DMS79 (cell line): ENCODE results near the gene CDR2L.
"Not testable (repeated sequence)": the region's sequence is repeated elsewhere in the genome, so short reads cannot be mapped to it uniquely, and the experiment has no call there.

ENCODE experiments used
- DNase-seq: peaks from one replicate; lab custom pipeline; 2025; lab: John Stamatoyannopoulos, UW

The CDR2L gene

GRCh38 chr17:75011401-75012095 is 24.1 kb downstream of the CDR2L start:
- no peak for DNase-seq

GRCh38 chr17:75012096-75012345 is 24.6 kb downstream of the CDR2L start:
- DNase-seq = no peak

DNA sequence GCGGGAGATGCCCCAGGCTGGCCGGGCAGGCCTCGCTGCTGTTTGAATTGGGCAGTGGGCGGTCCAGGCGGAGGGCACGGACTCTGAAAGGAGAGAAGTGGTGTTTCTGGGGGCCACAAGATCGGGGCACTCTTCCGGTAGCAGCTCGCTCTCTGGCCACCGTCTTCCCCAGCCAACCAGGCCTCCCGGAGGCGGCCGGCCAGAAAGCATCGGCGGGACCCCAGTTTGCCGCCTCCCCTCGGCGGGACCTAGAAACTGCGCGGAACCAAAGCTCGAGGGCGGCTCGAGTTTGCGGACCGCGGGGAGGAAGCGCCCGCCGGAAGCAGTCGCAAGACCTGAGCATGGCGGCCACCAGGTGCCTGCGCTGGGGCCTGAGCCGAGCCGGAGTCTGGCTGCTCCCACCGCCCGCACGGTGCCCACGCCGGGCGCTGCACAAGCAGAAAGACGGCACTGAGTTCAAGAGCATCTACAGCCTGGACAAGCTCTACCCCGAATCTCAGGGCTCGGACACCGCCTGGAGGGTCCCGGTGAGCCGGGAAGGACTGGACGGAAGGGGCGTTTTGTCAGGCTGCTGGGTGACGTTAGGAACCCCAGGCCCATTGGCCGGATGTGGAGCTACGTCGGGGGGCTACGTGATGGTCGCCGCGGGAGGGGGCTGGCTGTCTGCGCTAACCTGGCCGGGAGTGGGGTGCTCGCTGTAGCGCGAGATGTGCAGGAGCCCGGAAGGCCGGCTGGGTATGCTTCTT is 25.1 kb downstream of the CDR2L start, which contains the start of gene MRPL58:
TSS of gene MRPL58 (plus strand) at position 325 of the 746 bp plus-strand sequence. CDS start at position 342, 17 bp downstream.
- peak; percentile 61 for DNase-seq

GRCh38 chr17:75013092-75013559 is 25.7 kb downstream of the CDR2L start:
- no peak for DNase-seq

DNA sequence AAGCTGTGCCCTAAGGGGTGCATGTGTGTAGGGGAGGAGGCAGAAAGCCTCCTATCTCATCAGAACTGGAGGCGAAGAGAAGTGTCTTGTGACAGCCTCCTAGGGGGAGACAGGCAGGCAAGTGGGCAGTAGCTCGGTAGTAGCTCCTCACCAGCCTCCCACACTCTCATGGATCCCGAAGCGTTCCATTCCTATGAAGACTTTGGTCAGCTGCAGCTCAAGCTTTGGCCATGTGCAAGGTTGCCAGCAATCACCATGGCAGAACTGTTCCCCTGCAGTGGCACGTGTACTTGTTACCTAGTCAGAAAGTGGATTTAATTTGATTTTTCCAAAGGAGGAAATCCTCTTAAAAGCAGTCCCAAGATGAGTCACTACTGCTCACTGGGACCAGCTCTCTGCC is 31.7 kb downstream of the CDR2L start:
- DNase-seq = no peak

GRCh38 chr17:75019710-75020109 is 32.3 kb downstream of the CDR2L start:
- no peak for DNase-seq

DNA sequence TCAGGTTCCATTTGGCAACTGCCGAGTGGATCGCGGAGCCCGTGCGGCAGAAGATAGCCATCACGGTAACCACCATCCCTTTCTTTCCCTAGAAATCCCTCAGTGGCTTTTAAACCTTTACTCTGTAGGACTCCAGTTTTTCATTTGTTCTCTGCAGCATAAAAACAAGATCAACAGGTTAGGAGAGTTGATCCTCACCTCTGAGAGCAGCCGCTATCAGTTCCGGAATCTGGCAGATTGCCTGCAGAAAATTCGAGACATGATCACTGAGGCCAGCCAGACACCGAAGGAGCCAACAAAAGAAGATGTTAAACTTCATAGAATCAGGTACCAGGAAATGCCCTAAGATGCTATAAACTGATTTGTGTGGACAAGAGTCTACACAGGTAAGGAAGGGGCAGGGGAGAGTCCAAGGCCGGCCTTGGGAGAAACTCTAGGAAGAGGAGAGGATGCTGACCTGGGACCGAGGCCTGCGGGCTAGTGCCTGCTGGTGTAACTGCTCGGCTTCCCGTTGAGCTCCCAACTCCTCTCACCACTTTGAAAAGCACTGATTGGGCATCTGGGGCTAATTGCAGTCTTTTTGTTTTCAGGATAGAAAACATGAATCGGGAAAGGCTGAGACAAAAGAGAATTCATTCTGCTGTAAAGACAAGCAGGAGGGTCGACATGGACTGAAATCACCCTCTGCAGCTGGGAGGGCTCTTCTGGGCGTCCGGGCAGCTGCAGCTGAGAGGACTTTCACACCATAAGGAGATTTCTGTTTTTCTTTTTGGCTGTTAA is 33.1 kb downstream of the CDR2L start:
- no peak for DNase-seq

- DNase-seq = no peak
Observed at GRCh38 chr17:75024686-75025397, 37.4 kb downstream of the CDR2L start.

DNA sequence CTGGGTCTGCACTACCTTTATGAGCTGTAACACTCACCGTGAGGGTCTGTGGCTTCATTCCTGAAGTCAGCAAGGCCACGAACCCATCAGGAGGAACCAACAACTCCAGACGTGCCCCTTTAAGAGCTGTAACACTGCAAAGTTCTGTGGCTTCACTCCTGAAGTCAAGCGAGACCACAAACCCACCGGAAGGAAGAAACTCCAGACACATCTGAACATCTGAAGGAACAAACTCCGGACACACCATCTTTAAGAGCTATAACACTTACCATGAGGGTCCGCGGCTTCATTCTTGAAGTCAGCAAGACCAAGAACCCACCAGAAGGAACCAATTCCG is 37.9 kb downstream of the CDR2L start:
- not testable (repeated sequence) for DNase-seq

DNA sequence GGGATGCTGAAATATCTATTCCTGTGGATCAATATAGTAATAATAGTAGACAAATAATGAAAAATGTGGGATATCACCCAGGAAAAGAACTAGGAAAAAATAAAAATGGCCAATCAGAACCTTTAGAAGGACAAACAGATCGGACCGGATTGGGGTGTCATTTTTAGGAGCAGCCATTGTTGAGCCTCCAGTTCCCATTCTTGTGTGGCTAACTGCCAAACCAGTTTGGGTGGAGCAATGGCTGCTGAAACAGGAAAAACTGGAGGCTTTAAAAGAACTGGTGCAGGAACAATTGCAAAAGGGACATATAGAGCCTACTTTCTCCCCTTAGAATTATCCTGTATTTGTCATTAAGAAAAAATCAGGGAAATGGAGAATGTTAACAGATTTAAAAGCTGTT is 39.2 kb downstream of the CDR2L start:
- DNase-seq = not testable (repeated sequence)

DNA sequence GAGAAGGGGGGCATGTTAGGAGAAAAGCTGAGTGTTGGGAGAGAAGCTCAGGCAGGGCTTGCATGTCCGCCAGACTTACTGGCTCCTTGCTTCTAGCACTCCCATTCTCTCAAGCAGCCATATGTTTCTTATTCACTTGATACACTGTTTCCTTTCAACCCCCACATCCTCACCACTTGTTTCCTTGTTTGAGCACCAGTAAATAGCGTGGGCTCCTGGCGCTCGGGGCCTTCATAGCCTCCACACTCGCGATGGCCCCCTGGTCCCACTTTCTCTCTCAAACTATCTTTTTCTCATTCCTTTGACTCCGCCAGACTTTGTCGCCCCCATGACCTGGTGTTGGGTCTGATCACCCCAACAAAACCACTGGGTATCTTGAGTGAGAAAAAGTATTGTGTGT is 42.7 kb downstream of the CDR2L start:
- DNase-seq = no peak

GRCh38 chr17:75031972-75032719 is 44.7 kb downstream of the CDR2L start:
- DNase-seq = peak; percentile 9

DNA sequence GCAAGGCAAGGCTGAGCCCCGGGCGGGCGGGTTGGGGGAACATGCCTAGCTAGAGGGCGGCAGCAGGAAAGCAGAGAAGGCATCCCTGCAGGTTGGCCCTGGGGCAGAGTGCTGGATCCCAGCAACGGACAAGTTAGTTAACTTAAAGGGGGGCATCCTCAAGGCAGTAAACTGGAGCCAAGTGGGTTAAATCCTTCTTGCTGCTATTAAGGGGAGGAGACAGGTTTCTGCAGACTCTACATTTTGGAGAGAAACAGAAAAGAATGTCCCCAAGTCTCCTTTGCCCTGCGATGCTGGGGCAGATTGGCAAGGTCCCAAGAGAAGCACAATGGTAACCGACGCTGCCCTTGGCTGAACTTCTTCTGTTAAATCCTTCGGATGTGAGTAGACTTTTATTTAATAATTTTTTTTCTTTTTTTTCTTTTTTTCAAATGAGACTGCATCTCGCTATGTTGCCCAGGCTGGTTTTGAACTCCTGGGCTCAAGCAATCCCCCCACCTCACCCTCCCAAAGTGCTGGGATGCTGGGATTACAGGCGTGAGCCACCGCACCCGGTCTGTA is 45.4 kb downstream of the CDR2L start:
- no peak for DNase-seq

GRCh38 chr17:75033346-75034235 is 46.2 kb downstream of the CDR2L start:
- peak; percentile 40 for DNase-seq

GRCh38 chr17:75034236-75034908 is 46.9 kb downstream of the CDR2L start:
- DNase-seq = peak; percentile 39

DNA sequence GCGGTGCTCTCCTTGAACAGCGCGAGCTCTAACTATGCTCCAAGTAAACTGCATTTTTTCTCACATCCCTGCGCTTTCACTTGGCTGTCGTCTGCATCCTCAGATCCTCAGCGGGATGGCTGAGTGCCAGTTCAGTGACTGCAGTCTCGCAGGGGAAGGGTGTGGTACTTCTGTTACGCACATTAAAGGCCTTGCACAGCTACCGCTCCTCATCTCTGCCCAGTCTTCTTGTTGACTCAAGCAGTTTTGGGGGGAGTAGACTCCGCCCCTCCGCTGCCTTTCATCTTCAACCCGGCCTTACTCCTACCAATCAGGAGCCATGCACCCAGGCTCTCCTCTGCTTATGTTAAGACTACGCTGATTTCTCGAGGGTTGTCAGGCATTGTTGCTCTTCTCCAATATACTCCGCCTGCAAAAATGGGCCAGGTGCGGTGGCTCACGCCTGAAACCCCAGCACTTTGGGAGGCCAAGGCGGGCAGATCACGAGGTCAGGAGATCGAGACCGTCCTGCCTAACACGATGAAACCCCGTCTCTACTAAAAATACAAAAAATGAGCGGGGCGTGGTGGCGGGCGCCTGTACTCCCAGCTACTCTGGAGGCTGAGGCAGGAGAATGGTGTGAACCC is 49.3 kb downstream of the CDR2L start:
- peak; percentile 34 for DNase-seq

GRCh38 chr17:75039238-75039637 is 51.8 kb downstream of the CDR2L start:
- DNase-seq = no peak

- no peak for DNase-seq
Observed at GRCh38 chr17:75041656-75042280, 54.3 kb downstream of the CDR2L start.

- not testable (repeated sequence) for DNase-seq
Observed at GRCh38 chr17:75043789-75044188, 56.4 kb downstream of the CDR2L start.
